Naive thymus-derived CD4-positive, alpha-beta T cell (primary cell): Measurements from ENCODE around the gene BMP6. TPM values are rescaled to one million over a fixed set of nuclear protein-coding genes. Genes with fewer than 3 reads are reported as not detected.

ENCODE experiments used
- ATAC-seq: fragments of 150-1000 bp; cut with Tn5 transposase; 2 replicates; pipeline ENCODE4 v1.10.0; 2021; ENCODE audit warnings: mild to moderate bottlenecking, moderate library complexity
- CTCF ChIA-PET: fragments of 350-600 bp; sonication (Branson Sonifier 250); formaldehyde crosslinking; loops from one replicate; lab custom pipeline; 2021; ENCODE audit warnings: antibody characterized with exemption; lab: Charles Lee
- POLR2A ChIA-PET: fragments of 350-600 bp; sonication (Branson Sonifier 250); formaldehyde crosslinking; loops from one replicate; lab custom pipeline; 2021; ENCODE audit warnings: antibody characterized with exemption, inconsistent platforms; lab: Charles Lee
- DNase-seq, 9 donors: peaks; one replicate each; pipeline versions ENCODE4 v3.0.0 to v3.0.0-alpha.2; 2020 to 2022; ENCODE audit warnings: mixed read lengths in 1 of 9
- H3K27ac ChIP-seq: one replicate; pipeline ENCODE4 v1.7.0; 2013; ENCODE audit warnings: mild to moderate bottlenecking, low read depth, low read length, moderate library complexity
- H3K27me3 ChIP-seq, 2 donors: one replicate each; pipeline ENCODE4 v1.7.0; 2013; ENCODE audit warnings: low read length in 2 of 2, mild to moderate bottlenecking in 2 of 2, moderate library complexity in 2 of 2; ENCODE audit not compliant: control insufficient read depth in 2 of 2, insufficient read depth in 2 of 2
- H3K36me3 ChIP-seq, 3 experiments: 1 replicate in 2 of 3; 2 replicates in 1 of 3; pipeline ENCODE4 v1.7.0; 2013; ENCODE audit warnings: low read length in 3 of 3, mild to moderate bottlenecking in 3 of 3, moderate library complexity in 1 of 3; ENCODE audit not compliant: insufficient read depth in 3 of 3, control insufficient read depth in 2 of 3
- H3K4me1 ChIP-seq, 2 donors: one replicate each; pipeline ENCODE4 v1.7.0; 2013; ENCODE audit warnings: low read length in 2 of 2, mild to moderate bottlenecking in 2 of 2, moderate library complexity in 1 of 2; ENCODE audit not compliant: control insufficient read depth in 2 of 2, insufficient read depth in 2 of 2
- H3K4me3 ChIP-seq: 2 replicates; pipeline ENCODE4 v1.7.0; 2013; ENCODE audit warnings: mild to moderate bottlenecking, low read length
- H3K9me3 ChIP-seq, 3 experiments: 1 replicate in 2 of 3; 2 replicates in 1 of 3; pipeline ENCODE4 v1.7.0; 2013; ENCODE audit warnings: low read length in 3 of 3; ENCODE audit not compliant: control insufficient read depth in 2 of 3
- H3K27ac Mint-ChIP-seq, 9 donors: one replicate each; pipeline ENCODE4 v1.8.0; 2020 to 2022; ENCODE audit warnings: mixed read lengths in 9 of 9, mild to moderate bottlenecking in 8 of 9, moderate library complexity in 5 of 9, inconsistent platforms in 2 of 9
- H3K27me3 Mint-ChIP-seq, 5 donors: one replicate each; pipeline ENCODE4 v1.8.0; 2021 to 2022; ENCODE audit warnings: mixed read lengths in 5 of 5, mild to moderate bottlenecking in 1 of 5
- H3K36me3 Mint-ChIP-seq, 5 donors: one replicate each; pipeline ENCODE4 v1.8.0; 2020 to 2022; ENCODE audit warnings: mixed read lengths in 5 of 5, mild to moderate bottlenecking in 3 of 5, inconsistent platforms in 1 of 5
- H3K4me1 Mint-ChIP-seq, 7 donors: one replicate each; pipeline ENCODE4 v1.8.0; 2020 to 2022; ENCODE audit warnings: mixed read lengths in 7 of 7, mild to moderate bottlenecking in 3 of 7, inconsistent platforms in 1 of 7
- H3K4me3 Mint-ChIP-seq, 10 donors: one replicate each; pipeline ENCODE4 v1.8.0; 2020 to 2022; ENCODE audit warnings: mild to moderate bottlenecking in 10 of 10, mixed read lengths in 10 of 10, moderate library complexity in 6 of 10, inconsistent platforms in 2 of 10
- H3K9me3 Mint-ChIP-seq, 11 donors: one replicate each; pipeline ENCODE4 v1.8.0; 2020 to 2022; ENCODE audit warnings: mixed read lengths in 11 of 11, mild to moderate bottlenecking in 4 of 11, inconsistent platforms in 1 of 11, moderate library complexity in 1 of 11
- intact Hi-C, 2 donors: fragments of 100-400 bp; cut with micrococcal nuclease; formaldehyde crosslinking; loops; one replicate each; pipeline ENCODE4 v1.15.1; 2023
- polyA plus RNA-seq, 2 donors: library from polyadenylated mRNA; unstranded; fragments of 300-500 nt; fragmentation: Illumina TruSeq; gene quantifications; one replicate each; pipeline ENCODE4 v1.2.3, GENCODE V29; 2021
- total RNA-seq, 6 experiments: library from RNA in 5 of 6; stranded (reverse) in 5 of 6; gene quantifications; 1 replicate in 5 of 6; 2 replicates in 1 of 6; pipeline ENCODE4 v1.2.3 and lab custom pipeline; 2021 to 2026

The BMP6 gene
- total and polyA plus RNA-seq, 7 experiments from 2014 or later: 0.07 to 0.56 (median 0.37) TPM; not detected in 4

DNA sequence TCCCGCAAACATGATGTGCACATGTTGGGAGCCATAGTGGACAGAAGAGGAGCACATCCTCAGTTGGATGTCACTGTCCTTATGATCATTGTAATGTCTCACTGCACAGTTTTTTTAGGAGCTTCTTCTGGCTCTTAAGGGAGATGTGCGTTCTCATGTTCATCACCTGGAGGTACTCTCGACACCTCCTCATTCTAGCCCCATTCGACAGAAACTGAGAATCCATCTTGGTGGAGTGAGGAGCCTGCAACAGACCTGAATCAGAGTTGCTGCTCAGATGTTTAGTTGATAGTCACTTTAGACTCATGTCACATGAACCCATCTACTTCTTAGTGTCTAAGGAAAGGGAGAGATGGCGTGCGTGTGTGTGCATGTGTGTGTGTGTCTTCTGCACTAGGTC is 2.3 kb upstream of the BMP6 start:
- Mint-ChIP-seq H3K4me1 (peaks cover 10 to 20% (median 18%) of the 10 kb centered on the region in 7 donors), H3K4me3 (no peak overlapping the region), H3K36me3 (no peaks in the 10 kb centered on the region), H3K27me3 (peaks cover 53 to 60% (median 55%) of the 10 kb centered on the region in 5 donors), H3K27ac (no peak overlapping the region), H3K9me3 (no peaks in the 10 kb centered on the region)
- ChIA-PET POLR2A (no interaction called here), CTCF (interaction anchor here (0.6 to 1.4 kb wide), 5 partner anchors 13 to 496 kb away, joined by 3 to 4 read pairs (median 3); partner anchors contain the start of gene BLOC1S5)
- Histone ChIP-seq H3K4me3 (no peak overlapping the region), H3K36me3 (no peaks in the 10 kb centered on the region), H3K27me3 (peaks cover 5 to 8% of the 10 kb centered on the region in 2 donors), H3K9me3 (no peaks in the 10 kb centered on the region), H3K27ac (no peak overlapping the region), H3K4me1 (peaks cover 0 to 3% of the 10 kb centered on the region in 2 donors)
- no peak for DNase-seq
- no peak for ATAC-seq
- intact Hi-C loops: loop anchor here (1.0 to 10.0 kb wide), 6 partner anchors 188 to 1719 kb away; partner anchors contain the start of genes NRN1 (in 1 of the 2) and SLC35B3 (in 1 of the 2)

DNA sequence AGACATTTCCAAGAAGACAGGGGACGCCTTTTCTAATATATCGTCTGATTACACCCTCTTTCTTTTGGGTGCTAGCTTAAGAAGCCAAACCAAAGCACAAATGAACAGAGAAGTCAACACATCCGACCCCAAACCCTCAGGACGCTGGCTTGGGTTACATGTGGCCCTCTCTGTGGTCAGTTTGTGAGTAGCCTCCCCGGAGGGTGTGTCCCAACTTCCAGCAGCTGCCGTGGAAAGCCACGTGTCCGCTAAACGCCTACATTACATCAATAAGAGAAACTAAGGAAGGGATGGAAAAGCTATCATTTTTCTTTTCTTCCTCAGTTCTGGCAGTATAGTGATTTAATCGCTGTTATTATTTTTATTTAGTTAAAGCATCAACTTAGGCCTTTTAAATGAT is 487 bp upstream of the BMP6 start:
- H3K9me3 Mint-ChIP-seq: no peaks in the 10 kb centered on the region
- H3K36me3 Mint-ChIP-seq: no peaks in the 10 kb centered on the region
- Histone ChIP-seq H3K4me3 (no peak overlapping the region), H3K27me3 (peaks cover 8 to 17% of the 10 kb centered on the region in 2 donors), H3K9me3 (no peaks in the 10 kb centered on the region), H3K27ac (no peak overlapping the region), H3K36me3 (no peaks in the 10 kb centered on the region), H3K4me1 (peaks cover 0 to 7% of the 10 kb centered on the region in 2 donors)
- intact Hi-C loops: loop anchor here (2.0 to 10.0 kb wide), 4 partner anchors 377 to 1721 kb away; partner anchors contain the start of genes SLC35B3 (in 2 of the 2), EEF1E1 (in 1 of the 2) and NRN1 (in 1 of the 2)
- peak overlapping the region; percentile 51 to 90 (median 79) for H3K4me3 Mint-ChIP-seq
- DNase-seq: no peak
- peaks cover 13 to 24% (median 22%) of the 10 kb centered on the region in 7 donors for H3K4me1 Mint-ChIP-seq
- POLR2A ChIA-PET: no interaction called here
- CTCF ChIA-PET: interaction anchor here (1.4 kb wide), 1 partner anchor 494 kb away, joined by 4 read pairs; no protein-coding TSS in a partner anchor
- no peak overlapping the region for H3K27ac Mint-ChIP-seq
- peaks cover 59 to 77% (median 62%) of the 10 kb centered on the region in 5 donors for H3K27me3 Mint-ChIP-seq
- no peak for ATAC-seq

DNA sequence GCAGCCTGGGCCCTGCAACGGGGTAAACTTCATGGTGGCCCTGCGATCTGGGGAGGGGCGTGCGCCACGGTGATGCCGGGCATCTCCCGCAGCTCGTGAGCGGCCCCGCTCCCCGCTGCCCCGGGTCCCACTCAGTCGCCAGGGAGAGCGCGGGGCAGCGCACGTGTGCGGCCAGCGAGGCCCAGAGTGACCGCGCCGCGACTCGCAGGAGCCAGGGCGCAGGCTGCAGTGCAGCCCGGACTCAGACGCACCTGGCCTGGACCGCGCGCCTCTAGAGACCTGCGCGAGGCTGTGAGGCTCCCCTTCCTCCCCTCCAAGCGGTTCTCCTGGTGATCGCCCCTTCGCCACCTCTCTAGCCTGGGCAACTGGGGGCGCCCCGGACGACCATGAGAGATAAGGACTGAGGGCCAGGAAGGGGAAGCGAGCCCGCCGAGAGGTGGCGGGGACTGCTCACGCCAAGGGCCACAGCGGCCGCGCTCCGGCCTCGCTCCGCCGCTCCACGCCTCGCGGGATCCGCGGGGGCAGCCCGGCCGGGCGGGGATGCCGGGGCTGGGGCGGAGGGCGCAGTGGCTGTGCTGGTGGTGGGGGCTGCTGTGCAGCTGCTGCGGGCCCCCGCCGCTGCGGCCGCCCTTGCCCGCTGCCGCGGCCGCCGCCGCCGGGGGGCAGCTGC is 652 bp downstream of the BMP6 start:
- H3K4me3 ChIP-seq: peak overlapping the region; percentile 20
- no peaks in the 10 kb centered on the region for H3K36me3 ChIP-seq
- peaks cover 8 to 21% of the 10 kb centered on the region in 2 donors for H3K27me3 ChIP-seq
- Mint-ChIP-seq H3K4me1 (peaks cover 13 to 24% (median 22%) of the 10 kb centered on the region in 7 donors), H3K27ac (no peak overlapping the region), H3K4me3 (peak overlapping the region in 9 of 10 donors; percentile 58 to 90 (median 80)), H3K9me3 (no peaks in the 10 kb centered on the region), H3K27me3 (peaks cover 61 to 79% (median 63%) of the 10 kb centered on the region in 5 donors), H3K36me3 (no peaks in the 10 kb centered on the region)
- H3K27ac ChIP-seq: no peak overlapping the region
- peaks cover 0 to 7% of the 10 kb centered on the region in 2 donors for H3K4me1 ChIP-seq
- POLR2A ChIA-PET: no interaction called here
- no peak for DNase-seq
- ATAC-seq: peak; percentile 13
- intact Hi-C loops: loop anchor here (5.0 to 10.0 kb wide), 3 partner anchors 708 to 1722 kb away; partner anchors contain the start of genes SLC35B3 (in 2 of the 2) and NRN1 (in 1 of the 2)
- CTCF ChIA-PET: no interaction called here
- H3K9me3 ChIP-seq: no peaks in the 10 kb centered on the region

DNA sequence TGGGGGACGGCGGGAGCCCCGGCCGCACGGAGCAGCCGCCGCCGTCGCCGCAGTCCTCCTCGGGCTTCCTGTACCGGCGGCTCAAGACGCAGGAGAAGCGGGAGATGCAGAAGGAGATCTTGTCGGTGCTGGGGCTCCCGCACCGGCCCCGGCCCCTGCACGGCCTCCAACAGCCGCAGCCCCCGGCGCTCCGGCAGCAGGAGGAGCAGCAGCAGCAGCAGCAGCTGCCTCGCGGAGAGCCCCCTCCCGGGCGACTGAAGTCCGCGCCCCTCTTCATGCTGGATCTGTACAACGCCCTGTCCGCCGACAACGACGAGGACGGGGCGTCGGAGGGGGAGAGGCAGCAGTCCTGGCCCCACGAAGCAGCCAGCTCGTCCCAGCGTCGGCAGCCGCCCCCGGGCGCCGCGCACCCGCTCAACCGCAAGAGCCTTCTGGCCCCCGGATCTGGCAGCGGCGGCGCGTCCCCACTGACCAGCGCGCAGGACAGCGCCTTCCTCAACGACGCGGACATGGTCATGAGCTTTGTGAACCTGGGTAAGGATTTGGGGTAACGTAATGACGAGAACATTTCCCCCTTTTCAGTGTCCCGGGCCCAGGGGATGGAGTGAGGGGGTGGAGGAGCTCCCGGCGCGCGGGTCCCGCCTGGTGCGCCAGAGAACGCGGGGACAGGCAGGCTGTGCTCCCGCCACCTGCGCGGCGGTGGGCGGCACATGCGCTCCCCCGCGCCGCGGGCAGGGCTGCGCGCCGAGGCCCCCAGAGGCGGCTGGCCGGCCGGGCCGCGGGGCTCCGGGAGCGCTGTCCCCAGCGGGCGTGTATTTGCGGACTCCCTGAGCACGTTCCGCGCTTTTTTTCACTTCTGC is 1.4 kb downstream of the BMP6 start:
- no peaks in the 10 kb centered on the region for H3K9me3 Mint-ChIP-seq
- H3K27me3 ChIP-seq: peaks cover 12 to 21% of the 10 kb centered on the region in 2 donors
- ChIA-PET POLR2A (no interaction called here), CTCF (interaction anchor here (0.6 kb wide), 1 partner anchor 278 kb away, joined by 6 read pairs; no protein-coding TSS in a partner anchor)
- H3K27ac Mint-ChIP-seq: no peak overlapping the region
- H3K4me3 Mint-ChIP-seq: peak overlapping the region; percentile 47 to 80 (median 60)
- no peak overlapping the region for H3K4me3 ChIP-seq
- no peak for ATAC-seq
- no peaks in the 10 kb centered on the region for H3K36me3 ChIP-seq
- H3K9me3 ChIP-seq: no peaks in the 10 kb centered on the region
- H3K4me1 Mint-ChIP-seq: peaks cover 13 to 24% (median 22%) of the 10 kb centered on the region in 7 donors
- H3K27ac ChIP-seq: no peak overlapping the region
- DNase-seq: peak in 1 of 9 donors; percentile 29
- H3K36me3 Mint-ChIP-seq: no peaks in the 10 kb centered on the region
- H3K4me1 ChIP-seq: peaks cover 0 to 7% of the 10 kb centered on the region in 2 donors
- peaks cover 63 to 80% (median 66%) of the 10 kb centered on the region in 5 donors for H3K27me3 Mint-ChIP-seq
- intact Hi-C loops: loop anchor here (5.0 to 10.0 kb wide), 3 partner anchors 707 to 1723 kb away; partner anchors contain the start of genes SLC35B3 (in 2 of the 2) and NRN1 (in 1 of the 2)

DNA sequence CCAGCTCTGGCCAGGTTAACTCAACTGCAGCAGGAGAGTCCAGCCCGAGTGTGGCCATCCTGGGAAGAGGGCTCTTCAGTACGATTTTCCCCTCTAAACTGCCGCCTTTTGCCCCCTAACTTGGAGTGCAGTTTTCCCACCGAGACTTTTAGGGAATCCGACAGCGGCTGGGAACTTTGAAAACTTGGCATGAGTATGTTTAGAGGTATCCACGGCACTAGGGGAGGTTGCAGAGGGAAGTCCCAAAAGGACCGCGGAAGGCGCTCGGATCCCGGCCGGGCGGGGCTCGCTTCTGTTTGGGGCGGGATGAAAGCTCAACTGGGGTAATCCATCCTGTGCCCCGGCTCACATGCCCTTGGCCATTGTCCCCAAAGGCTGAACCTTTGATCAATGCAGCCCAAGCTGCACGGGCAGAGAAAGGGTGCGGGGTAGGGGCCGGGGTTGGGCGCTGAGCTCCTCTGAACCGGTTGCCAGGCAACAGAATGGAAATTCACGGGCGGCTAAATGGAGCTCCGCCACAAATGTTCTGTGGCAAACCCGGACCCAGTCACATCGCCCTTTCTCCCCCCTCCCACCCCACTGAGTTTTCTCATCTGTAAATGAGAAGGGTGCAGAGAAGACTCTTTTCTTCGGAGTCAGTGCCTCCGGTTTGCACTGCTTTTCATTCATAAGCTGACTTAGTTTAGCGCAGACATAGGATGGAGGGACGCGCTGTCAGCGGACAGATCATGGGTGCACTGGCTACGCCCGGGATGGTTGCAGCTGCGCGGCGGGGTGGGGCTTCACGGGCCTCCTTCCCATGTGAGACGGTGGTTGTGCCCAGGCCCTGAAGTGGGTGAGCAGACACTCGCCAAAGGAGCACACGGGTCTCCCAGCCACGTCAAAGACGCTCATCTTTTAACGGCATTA is 2.3 kb downstream of the BMP6 start:
- peaks cover 64 to 83% (median 66%) of the 10 kb centered on the region in 5 donors for H3K27me3 Mint-ChIP-seq
- intact Hi-C loops: loop anchor here (5.0 to 10.0 kb wide), 3 partner anchors 707 to 1723 kb away; partner anchors contain the start of genes SLC35B3 (in 2 of the 2) and NRN1 (in 1 of the 2)
- ChIA-PET CTCF (interaction anchor here (0.6 kb wide), 1 partner anchor 277 kb away, joined by 6 read pairs; no protein-coding TSS in a partner anchor), POLR2A (no interaction called here)
- H3K9me3 Mint-ChIP-seq: no peaks in the 10 kb centered on the region
- peak overlapping the region in 1 of 9 donors; percentile 38 for H3K27ac Mint-ChIP-seq
- H3K9me3 ChIP-seq: no peaks in the 10 kb centered on the region
- no peaks in the 10 kb centered on the region for H3K36me3 ChIP-seq
- peaks cover 13 to 21% of the 10 kb centered on the region in 2 donors for H3K27me3 ChIP-seq
- H3K36me3 Mint-ChIP-seq: no peaks in the 10 kb centered on the region
- DNase-seq (peak in 2 of 9 donors; percentile 12 to 28), ATAC-seq (no peak)
- H3K4me3 Mint-ChIP-seq: peak overlapping the region; percentile 47 to 80 (median 61)
- no peak overlapping the region for H3K4me3 ChIP-seq
- no peak overlapping the region for H3K27ac ChIP-seq
- peaks cover 13 to 24% (median 17%) of the 10 kb centered on the region in 7 donors for H3K4me1 Mint-ChIP-seq
- peaks cover 0 to 7% of the 10 kb centered on the region in 2 donors for H3K4me1 ChIP-seq
